ENCODE results near the gene GNB3. TPM values are rescaled to one million over a fixed set of nuclear protein-coding genes. Genes with fewer than 3 reads are reported as not detected.

Gene GNB3
- total RNA-seq, 2 donors from 2014 or later: 0.66 TPM; not detected in 1

DNA sequence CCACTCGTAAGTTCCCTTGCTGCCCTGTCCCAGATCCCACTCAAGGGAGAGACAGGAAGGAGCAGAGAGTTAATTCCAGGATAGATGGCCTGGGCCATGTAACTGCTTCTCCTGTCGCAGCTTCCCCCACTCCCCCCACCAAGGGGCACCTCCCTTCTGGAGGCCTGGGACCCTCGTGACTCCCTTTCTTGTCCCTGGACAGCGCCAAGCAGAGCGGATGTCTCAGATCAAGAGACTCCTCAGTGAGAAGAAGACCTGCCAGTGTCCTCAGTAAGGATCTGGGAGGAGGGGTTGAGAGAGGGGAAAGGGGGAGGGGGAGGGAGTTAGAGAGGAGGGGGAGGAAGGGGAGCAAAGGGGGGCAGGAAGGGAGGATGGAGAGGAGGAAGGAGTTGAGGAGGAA is 22.1 kb upstream of the GNB3 start:
- Mint-ChIP-seq H3K4me3 (no peak overlapping the region), H3K4me1 (peaks cover 13% of the 10 kb centered on the region), H3K27me3 (peaks cover 3% of the 10 kb centered on the region), H3K27ac (no peak overlapping the region), H3K9me3 (no peaks in the 10 kb centered on the region), H3K36me3 (ENCODE audit: low read depth) (peaks cover 60% of the 10 kb centered on the region)
- ATAC-seq (replicated peaks): no peak

DNA sequence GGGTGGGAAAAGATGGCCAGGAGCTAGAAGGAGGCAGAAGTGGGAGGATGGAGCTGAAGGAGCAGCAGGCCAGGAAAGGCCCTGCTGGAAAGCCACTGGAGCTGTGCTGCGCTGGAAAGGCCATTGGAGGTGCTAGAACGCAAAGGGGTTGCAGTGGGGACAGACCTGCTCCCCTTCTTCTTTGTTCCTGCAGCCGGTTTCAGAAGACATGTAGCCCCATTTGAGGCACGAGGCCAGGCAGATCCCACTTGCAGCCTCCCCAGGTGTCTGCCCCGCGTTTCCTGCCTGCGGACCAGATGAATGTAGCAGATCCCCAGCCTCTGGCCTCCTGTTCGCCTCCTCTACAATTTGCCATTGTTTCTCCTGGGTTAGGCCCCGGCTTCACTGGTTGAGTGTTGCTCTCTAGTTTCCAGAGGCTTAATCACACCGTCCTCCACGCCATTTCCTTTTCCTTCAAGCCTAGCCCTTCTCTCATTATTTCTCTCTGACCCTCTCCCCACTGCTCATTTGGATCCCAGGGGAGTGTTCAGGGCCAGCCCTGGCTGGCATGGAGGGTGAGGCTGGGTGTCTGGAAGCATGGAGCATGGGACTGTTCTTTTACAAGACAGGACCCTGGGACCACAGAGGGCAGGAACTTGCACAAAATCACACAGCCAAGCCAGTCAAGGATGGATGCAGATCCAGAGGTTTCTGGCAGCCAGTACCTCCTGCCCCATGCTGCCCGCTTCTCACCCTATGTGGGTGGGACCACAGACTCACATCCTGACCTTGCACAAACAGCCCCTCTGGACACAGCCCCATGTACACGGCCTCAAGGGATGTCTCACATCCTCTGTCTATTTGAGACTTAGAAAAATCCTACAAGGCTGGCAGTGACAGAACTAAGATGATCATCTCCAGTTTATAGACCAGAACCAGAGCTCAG is 21.4 kb upstream of the GNB3 start:
- Mint-ChIP-seq H3K4me3 (no peak overlapping the region), H3K36me3 (ENCODE audit: low read depth) (peaks cover 53% of the 10 kb centered on the region), H3K9me3 (no peaks in the 10 kb centered on the region), H3K4me1 (peaks cover 13% of the 10 kb centered on the region), H3K27me3 (peaks cover 3% of the 10 kb centered on the region), H3K27ac (no peak overlapping the region)
- ATAC-seq (replicated peaks): no peak

DNA sequence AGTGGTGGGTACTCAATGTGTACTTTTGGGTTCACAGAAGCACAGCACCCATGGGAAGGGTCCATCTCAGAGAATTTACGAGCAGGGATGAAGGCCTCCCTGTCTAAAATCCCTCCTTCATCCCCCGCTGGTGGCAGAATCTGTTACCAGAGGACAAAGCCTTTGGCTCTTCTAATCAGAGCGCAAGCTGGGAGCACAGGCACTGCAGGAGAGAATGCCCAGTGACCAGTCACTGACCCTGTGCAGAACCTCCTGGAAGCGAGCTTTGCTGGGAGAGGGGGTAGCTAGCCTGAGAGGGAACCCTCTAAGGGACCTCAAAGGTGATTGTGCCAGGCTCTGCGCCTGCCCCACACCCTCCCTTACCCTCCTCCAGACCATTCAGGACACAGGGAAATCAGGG is 20.6 kb upstream of the GNB3 start:
- H3K9me3 Mint-ChIP-seq: no peaks in the 10 kb centered on the region
- no peak overlapping the region for H3K4me3 Mint-ChIP-seq
- H3K36me3 Mint-ChIP-seq (ENCODE audit: low read depth): peaks cover 45% of the 10 kb centered on the region
- no peak overlapping the region for H3K27ac Mint-ChIP-seq
- peaks cover 13% of the 10 kb centered on the region for H3K4me1 Mint-ChIP-seq
- no peak for ATAC-seq (replicated peaks)
- H3K27me3 Mint-ChIP-seq: peaks cover 9% of the 10 kb centered on the region

DNA sequence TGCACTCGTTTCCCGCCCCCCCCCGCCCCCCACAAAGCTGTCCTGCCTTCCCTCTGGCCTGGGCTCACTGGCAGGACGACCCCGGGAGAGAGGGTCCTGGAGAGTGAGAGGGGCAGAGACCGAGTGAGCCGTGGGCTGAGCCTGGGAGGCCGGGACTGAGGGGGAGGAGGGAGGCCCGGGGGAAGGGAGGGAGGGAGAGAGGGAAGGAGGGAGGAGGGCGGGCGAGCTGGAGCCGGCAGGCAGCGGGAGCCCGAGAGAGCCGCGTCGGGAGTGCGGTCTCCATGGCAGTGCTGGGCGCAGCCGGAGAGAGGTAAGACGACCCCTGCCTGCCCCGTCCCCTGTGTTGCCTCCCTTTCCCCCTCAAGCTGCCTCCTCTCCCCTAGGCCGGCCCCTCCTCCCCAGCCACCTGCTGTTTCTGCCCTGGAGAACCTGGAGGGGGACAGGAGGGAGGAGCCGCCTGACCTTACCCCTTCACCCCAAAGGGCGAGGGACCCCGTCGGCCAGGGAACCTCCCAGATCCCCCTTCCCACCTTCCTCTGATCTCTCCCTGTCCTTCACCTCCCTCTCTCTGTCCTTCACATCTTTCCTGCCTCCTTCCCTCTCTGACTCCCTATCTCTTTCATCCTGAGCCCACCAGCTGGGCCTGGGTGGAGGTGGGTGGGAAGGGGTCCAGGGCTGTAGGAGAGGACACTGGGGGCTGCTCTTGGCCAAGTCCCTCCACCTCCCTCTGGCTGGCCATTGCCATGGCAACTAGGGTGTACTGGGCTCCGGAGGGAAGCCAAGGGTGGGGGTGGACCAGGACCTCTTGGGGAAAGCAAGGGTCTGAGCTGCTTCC is 18.9 kb upstream of the GNB3 start, which contains the start of gene GPR162:
GPR162 (plus strand) TSS at position 231 of the 835 bp plus-strand sequence. CDS start 2,078 bp downstream, outside the sequence.
- Mint-ChIP-seq H3K4me3 (peak within 1 kb of the TSS; percentile 37), H3K9me3 (no peaks in the 10 kb centered on the region), H3K4me1 (peaks cover 17% of the 10 kb centered on the region), H3K27me3 (peaks cover 13% of the 10 kb centered on the region), H3K27ac (no peak within 1 kb of the TSS), H3K36me3 (ENCODE audit: low read depth) (peaks cover 30% of the 10 kb centered on the region)
- peak; percentile 5 for ATAC-seq (replicated peaks)

DNA sequence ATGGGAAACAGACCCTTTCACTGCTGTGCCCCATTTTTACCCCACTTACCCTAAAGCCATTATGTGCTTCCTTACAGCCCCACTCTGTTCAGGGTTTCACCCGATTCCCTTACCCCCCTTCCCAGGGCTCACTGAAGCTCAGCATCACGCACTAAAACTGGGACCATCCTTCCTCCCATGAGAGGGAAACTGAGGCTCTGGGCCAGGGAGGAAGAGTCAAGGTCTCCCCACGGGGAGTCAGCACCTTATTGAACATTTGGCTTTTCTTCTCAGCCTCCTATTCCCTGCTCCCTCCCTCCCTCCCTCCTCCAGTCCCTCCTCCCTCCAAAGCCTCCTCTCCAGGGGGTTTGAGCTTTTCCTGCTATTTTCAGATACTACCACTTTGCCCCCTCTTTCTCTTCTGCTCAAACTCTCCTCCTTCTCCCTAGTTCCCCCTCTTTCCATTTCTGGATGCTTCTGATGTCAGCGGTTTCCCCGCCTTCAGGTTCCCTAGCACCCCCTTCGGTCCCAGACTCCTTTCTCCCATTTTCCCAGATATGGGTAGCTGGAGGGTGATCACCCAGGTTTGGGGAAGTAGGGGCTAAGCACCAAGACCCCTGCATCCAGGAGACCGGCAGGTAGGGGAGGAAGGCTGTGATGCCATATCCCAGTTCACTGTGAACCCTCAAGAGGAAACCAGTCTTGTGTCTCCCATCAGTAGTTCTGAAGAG is 18.1 kb upstream of the GNB3 start:
- peaks cover 17% of the 10 kb centered on the region for H3K27me3 Mint-ChIP-seq
- peaks cover 22% of the 10 kb centered on the region for H3K36me3 Mint-ChIP-seq (ENCODE audit: low read depth)
- H3K9me3 Mint-ChIP-seq: no peaks in the 10 kb centered on the region
- H3K4me3 Mint-ChIP-seq: peak overlapping the region; percentile 37
- peak overlapping the region; percentile 31 for H3K27ac Mint-ChIP-seq
- peaks cover 20% of the 10 kb centered on the region for H3K4me1 Mint-ChIP-seq
- ATAC-seq (replicated peaks): no peak

DNA sequence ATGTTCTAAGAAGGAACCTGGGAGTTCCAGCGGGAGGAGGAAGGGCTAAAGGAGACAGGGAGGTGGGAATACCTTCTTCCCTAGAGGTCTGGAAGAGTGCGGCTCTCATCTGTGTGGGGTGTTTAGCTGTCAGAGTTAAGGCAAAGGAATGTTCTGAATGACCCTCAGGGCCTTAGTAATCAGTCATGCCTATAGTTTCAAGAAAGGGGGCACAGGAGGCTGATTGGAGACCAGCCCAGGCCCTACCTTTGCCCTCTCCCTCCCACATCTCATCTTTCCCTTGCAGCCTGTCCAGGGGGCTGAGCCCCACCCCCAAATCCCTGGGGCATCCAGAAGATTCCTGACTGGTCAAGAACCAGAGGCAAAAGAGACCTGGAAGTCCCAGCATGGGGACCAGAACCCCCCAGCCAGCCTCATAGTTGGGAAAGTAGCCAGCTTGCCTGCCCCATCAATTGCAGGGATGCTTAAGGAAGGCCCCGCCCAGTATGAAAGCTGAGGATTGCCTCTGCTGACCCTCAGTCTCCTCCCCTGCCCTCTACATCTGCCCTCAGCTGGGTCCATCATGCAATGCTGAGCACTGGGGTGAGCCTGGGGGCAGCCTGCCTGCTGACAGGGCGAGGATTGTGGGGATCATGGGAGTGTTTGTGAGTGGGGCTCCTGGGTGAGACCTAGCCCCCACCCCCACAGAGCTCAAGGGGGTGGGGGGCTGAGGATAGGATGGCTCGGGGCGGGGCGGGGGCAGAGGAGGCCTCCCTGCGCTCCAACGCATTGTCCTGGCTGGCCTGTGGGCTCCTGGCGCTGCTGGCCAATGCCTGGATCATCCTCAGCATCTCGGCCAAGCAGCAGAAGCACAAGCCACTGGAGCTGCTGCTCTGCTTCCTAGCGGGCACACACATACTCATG is 17.3 kb upstream of the GNB3 start:
- H3K9me3 Mint-ChIP-seq: no peaks in the 10 kb centered on the region
- H3K4me3 Mint-ChIP-seq: no peak overlapping the region
- ATAC-seq (replicated peaks): no peak
- peaks cover 13% of the 10 kb centered on the region for H3K36me3 Mint-ChIP-seq (ENCODE audit: low read depth)
- H3K27ac Mint-ChIP-seq: peak overlapping the region; percentile 31
- H3K4me1 Mint-ChIP-seq: peaks cover 21% of the 10 kb centered on the region
- H3K27me3 Mint-ChIP-seq: peaks cover 22% of the 10 kb centered on the region

DNA sequence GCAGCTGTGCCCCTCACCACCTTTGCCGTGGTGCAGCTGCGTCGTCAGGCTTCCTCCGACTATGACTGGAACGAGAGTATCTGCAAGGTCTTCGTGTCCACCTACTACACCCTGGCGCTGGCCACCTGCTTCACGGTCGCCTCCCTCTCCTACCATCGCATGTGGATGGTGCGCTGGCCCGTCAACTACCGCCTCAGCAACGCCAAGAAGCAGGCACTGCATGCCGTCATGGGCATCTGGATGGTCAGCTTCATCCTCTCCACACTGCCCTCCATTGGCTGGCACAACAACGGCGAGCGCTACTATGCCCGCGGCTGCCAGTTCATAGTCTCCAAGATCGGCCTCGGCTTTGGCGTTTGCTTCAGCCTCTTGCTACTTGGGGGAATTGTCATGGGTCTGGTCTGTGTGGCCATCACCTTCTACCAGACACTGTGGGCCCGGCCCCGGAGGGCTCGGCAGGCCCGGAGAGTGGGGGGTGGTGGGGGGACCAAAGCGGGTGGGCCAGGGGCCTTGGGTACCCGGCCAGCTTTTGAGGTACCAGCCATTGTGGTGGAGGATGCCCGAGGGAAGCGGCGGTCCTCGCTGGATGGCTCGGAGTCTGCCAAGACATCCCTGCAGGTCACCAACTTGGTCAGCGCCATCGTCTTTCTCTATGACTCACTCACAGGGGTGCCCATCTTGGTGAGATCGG is 16.5 kb upstream of the GNB3 start:
- peaks cover 26% of the 10 kb centered on the region for H3K27me3 Mint-ChIP-seq
- no peak overlapping the region for H3K27ac Mint-ChIP-seq
- no peaks in the 10 kb centered on the region for H3K9me3 Mint-ChIP-seq
- H3K4me1 Mint-ChIP-seq: peaks cover 26% of the 10 kb centered on the region
- ATAC-seq (replicated peaks): no peak
- H3K36me3 Mint-ChIP-seq (ENCODE audit: low read depth): peaks cover 5% of the 10 kb centered on the region
- H3K4me3 Mint-ChIP-seq: no peak overlapping the region

DNA sequence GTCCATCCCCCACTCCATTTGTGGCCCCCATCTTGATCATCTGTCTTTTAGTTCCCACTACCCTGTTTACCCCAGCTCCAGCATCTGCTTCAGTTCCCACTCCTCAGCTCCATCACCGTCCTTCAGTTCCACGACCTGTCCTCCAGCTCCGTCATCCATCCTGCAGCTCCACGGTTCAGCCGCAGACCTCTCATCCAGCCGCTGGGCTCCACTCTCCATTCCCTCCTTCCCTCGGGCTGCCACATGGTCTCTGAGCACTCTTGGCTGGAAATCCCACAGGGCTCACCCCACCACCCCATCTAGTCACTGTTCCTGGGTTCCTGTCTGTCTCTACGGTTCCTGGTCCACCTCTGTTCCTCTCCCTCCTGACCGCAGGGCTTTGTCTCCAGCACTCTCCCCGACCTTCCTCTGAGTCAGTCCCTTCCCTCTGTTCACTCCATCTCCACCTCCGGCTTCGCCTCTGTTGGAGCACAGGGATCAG is 15.8 kb upstream of the GNB3 start:
- H3K9me3 Mint-ChIP-seq: no peaks in the 10 kb centered on the region

DNA sequence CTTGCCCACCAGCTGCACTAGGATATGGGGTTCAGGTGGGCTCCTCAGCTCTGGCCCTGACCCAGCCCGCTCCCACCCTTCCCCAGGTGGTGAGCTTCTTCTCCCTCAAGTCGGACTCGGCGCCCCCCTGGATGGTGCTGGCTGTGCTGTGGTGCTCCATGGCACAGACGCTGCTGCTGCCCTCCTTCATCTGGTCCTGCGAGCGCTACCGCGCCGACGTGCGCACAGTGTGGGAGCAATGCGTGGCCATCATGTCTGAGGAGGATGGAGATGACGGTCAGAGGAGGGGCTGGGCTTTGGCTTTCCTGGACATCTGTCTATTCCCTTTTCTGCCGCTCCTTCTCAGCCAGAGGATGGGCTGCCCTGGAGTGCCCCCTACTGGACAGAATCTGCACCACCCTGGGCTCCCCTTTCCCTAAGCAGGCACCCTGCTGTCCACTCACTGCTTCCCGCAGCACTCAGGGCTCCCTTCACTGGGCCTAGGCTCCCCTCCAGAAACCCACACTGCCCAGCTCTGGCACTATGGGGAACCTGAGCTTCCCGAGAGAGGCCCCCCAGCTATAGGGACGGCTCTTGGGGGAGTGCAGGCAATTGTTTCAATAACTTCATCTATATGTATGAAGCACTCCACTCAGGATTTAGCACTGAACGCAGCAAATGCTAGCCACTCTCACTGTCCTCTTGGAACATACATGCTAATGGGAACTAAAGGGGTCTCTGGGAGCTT is 15.2 kb upstream of the GNB3 start:
- Mint-ChIP-seq H3K27me3 (peaks cover 26% of the 10 kb centered on the region), H3K9me3 (no peaks in the 10 kb centered on the region), H3K36me3 (ENCODE audit: low read depth) (no peaks in the 10 kb centered on the region), H3K4me1 (peaks cover 28% of the 10 kb centered on the region), H3K4me3 (peak overlapping the region; percentile 12), H3K27ac (no peak overlapping the region)
- ATAC-seq (replicated peaks): peak; percentile 75

More for the DNA sequence above, 15.8 kb upstream of the GNB3 start:
- peaks cover 28% of the 10 kb centered on the region for H3K4me1 Mint-ChIP-seq
- H3K27ac Mint-ChIP-seq: no peak overlapping the region
- H3K36me3 Mint-ChIP-seq (ENCODE audit: low read depth): no peaks in the 10 kb centered on the region
- H3K27me3 Mint-ChIP-seq: peaks cover 26% of the 10 kb centered on the region
- no peak for ATAC-seq (replicated peaks)
- no peak overlapping the region for H3K4me3 Mint-ChIP-seq

DNA sequence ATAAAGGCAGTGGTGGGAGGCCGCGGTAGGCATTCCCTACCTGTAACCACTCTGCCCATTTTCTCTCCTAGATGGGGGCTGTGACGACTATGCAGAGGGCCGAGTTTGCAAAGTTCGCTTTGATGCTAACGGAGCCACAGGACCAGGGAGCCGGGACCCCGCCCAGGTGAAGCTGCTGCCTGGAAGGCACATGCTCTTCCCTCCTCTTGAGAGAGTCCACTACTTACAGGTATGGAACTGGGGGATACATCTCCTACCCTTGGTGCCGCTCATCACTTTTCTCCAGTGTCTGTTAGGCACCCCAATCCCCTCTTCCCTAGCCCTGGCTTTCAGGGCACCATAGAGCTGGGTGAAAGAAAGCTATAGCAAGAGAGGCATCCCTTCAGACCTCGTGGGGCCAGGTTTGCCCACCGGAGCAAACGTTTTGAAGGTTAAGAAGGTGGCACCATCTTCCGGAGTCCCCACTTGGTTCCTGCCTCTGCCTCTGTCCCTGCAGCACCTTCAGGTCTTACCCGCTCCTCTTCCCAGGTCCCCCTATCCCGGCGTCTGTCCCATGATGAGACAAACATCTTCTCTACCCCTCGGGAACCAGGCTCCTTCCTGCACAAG is 14.5 kb upstream of the GNB3 start:
- no peak overlapping the region for H3K27ac Mint-ChIP-seq
- H3K9me3 Mint-ChIP-seq: no peaks in the 10 kb centered on the region
- ATAC-seq (replicated peaks): no peak
- no peaks in the 10 kb centered on the region for H3K36me3 Mint-ChIP-seq (ENCODE audit: low read depth)
- no peak overlapping the region for H3K4me3 Mint-ChIP-seq
- H3K4me1 Mint-ChIP-seq: peaks cover 23% of the 10 kb centered on the region
- peaks cover 26% of the 10 kb centered on the region for H3K27me3 Mint-ChIP-seq

DNA sequence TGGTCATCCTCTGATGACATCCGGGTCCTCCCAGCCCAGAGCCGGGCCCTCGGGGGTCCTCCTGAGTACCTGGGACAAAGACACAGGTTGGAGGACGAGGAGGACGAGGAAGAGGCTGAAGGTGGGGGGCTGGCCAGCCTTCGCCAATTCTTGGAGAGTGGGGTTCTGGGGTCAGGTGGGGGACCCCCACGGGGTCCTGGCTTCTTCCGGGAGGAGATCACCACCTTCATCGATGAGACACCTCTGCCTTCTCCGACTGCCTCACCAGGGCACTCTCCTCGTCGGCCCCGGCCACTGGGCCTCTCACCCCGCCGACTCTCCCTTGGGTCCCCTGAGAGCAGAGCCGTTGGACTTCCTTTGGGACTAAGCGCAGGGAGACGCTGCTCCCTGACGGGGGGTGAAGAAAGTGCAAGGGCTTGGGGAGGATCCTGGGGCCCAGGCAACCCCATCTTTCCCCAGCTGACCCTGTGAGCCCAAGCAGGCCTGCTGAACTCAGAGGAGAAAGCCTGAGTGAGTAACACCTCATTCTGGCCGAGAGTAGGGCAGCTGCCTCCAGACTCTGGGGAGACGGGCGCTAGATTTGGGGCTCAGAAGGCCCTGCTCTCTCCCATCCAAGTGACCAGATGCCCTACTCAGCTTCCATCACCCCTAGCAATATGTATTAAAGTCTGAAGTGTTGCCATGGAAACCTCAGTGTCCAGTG is 13.8 kb upstream of the GNB3 start:
- Mint-ChIP-seq H3K27me3 (peaks cover 26% of the 10 kb centered on the region), H3K36me3 (ENCODE audit: low read depth) (no peaks in the 10 kb centered on the region), H3K9me3 (no peaks in the 10 kb centered on the region), H3K4me3 (peak overlapping the region; percentile 66), H3K27ac (no peak overlapping the region), H3K4me1 (peaks cover 22% of the 10 kb centered on the region)
- no peak for ATAC-seq (replicated peaks)
